ENCODE measurements around the gene ITM2C. TPM values are rescaled to one million over a fixed set of nuclear protein-coding genes. Genes with fewer than 3 reads are reported as not detected.
A peak's percentile ranks its signal among the peaks of the same experiment; 100 is the strongest.

Gene ITM2C
- total and polyA plus RNA-seq, 9 of the 15 experiments (the other 6 are each of a cell fraction or from before 2014, with no cell fraction given) = 0.49 to 58.8 (median 21.5) TPM

DNA sequence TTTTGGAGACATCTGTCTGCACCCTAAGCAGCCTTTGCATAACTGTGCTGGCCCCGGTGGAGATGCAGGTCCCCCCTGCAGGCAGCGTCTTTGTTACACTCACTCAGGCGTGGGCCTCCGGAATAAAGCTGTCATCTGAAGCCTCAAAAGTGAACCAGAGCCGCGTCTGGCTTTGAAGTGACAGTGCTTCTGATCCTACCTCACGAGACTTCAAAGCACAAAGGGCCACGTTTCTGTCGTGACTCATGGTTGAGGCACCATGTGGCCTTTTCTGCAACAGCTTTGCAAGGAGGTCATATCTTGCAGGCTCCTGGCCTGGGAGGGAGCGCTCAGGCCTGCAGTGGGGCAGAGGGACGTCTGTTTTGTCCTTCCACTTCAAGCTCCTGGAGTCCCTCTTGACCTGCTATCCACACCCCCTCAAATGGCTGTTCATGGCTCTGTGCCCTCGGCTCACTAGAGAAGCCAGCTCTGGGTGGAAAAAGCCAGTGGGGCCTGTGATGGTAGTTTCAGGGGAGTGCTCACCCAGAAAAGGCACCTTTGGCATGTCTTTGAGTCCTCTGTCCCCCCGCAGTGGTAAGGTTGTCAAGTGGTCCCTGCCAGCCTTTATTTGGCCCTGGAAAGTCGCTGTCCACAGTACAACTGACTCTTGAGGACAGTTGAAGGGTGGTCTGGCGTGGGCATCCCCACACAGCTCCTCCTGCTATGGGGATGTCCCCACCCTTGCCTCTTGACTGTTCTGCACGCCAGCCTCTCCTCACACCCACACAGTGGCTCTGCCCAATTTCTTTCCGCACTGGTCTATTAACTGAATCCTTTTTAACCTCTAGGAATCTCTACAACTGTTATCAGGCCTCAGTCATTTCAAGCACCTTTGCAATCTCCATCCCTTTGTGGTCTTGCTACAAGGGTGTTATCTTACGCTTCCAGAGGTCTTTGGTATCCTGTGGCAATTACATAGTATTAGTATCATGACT is 41.0 kb downstream of the ITM2C start (continued):
- TF ChIP-seq TBL1XR1 (IDR thresholded peaks at IDR 0.05; ENCODE audit: low read length in 2 of 2) (0 out of 4 replicates have a peak, but pooled peaks of 1 of the 2 experiments have one; percentile 20), TFAP4 (CRISPR knock-in tag; IDR thresholded peaks at IDR 0.05; ENCODE audit: borderline replicate concordance) (0 out of 2 replicates have a peak, but pooled peaks have one; percentile 14), ZNF133 (CRISPR knock-in tag; IDR thresholded peaks at IDR 0.05) (no peak), KLF16 (IDR thresholded peaks at IDR 0.05) (peak; percentile 58; the same call in 1 of the 2 replicates), NFATC3 (IDR thresholded peaks at IDR 0.05) (no peak), TCF7L2 (IDR thresholded peaks at IDR 0.05; ENCODE audit: low read depth, low read length) (no peak), EP300 (IDR thresholded peaks at IDR 0.05; ENCODE audit: low read length) (peak; percentile 68; the same call in 1 of the 2 replicates), SETDB1 (IDR thresholded peaks at IDR 0.05; ENCODE audit: low read length) (no peak), ZNF3 (CRISPR knock-in tag; IDR thresholded peaks at IDR 0.05) (no peak), ZNF316 (IDR thresholded peaks at IDR 0.05) (no peak), MAX (CRISPR knock-in tag; IDR thresholded peaks at IDR 0.05) (peak; percentile 88), FOSL1 (tag; conservative IDR thresholded peaks at IDR 0.05) (peak; percentile 68), RBM22 (IDR thresholded peaks at IDR 0.05; ENCODE audit: low read depth, low read length, poor library complexity, severe bottlenecking) (no peak), RAD51 (IDR thresholded peaks at IDR 0.05; ENCODE audit: borderline replicate concordance, low read depth) (no peak), MAFF (IDR thresholded peaks at IDR 0.05; ENCODE audit: low read length) (no peak), NFXL1 (CRISPR knock-in tag; IDR thresholded peaks at IDR 0.05) (no peak), ZNF507 (tag; conservative IDR thresholded peaks at IDR 0.05) (no peak), TEAD4 (IDR thresholded peaks at IDR 0.05; ENCODE audit: low read length) (peak; percentile 90), TEAD4 (CRISPR knock-in tag; IDR thresholded peaks at IDR 0.05; ENCODE audit: borderline replicate concordance) (no peak), HSF4 (CRISPR knock-in tag; IDR thresholded peaks at IDR 0.05; ENCODE audit: borderline replicate concordance) (no peak), DMBX1 (CRISPR knock-in tag; IDR thresholded peaks at IDR 0.05; ENCODE audit: borderline replicate concordance) (no peak)
- TF ChIP-seq, protein P1, sequence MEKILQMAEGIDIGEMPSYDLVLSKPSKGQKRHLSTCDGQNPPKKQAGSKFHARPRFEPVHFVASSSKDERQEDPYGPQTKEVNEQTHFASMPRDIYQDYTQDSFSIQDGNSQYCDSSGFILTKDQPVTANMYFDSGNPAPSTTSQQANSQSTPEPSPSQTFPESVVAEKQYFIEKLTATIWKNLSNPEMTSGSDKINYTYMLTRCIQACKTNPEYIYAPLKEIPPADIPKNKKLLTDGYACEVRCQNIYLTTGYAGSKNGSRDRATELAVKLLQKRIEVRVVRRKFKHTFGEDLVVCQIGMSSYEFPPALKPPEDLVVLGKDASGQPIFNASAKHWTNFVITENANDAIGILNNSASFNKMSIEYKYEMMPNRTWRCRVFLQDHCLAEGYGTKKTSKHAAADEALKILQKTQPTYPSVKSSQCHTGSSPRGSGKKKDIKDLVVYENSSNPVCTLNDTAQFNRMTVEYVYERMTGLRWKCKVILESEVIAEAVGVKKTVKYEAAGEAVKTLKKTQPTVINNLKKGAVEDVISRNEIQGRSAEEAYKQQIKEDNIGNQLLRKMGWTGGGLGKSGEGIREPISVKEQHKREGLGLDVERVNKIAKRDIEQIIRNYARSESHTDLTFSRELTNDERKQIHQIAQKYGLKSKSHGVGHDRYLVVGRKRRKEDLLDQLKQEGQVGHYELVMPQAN (IDR thresholded peaks at IDR 0.05; ENCODE audit: borderline replicate concordance) = no peak
- TF ChIP-seq, protein P2, sequence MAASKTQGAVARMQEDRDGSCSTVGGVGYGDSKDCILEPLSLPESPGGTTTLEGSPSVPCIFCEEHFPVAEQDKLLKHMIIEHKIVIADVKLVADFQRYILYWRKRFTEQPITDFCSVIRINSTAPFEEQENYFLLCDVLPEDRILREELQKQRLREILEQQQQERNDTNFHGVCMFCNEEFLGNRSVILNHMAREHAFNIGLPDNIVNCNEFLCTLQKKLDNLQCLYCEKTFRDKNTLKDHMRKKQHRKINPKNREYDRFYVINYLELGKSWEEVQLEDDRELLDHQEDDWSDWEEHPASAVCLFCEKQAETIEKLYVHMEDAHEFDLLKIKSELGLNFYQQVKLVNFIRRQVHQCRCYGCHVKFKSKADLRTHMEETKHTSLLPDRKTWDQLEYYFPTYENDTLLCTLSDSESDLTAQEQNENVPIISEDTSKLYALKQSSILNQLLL (CRISPR knock-in tag; IDR thresholded peaks at IDR 0.05; ENCODE audit: borderline replicate concordance) = no peak
